NCI-H446 (cell line): ENCODE data around the gene DIPK1A.

Experiments
- DNase-seq, 2 experiments: peaks; one replicate each; lab custom pipeline; 2025; lab: John Stamatoyannopoulos, UW

Gene DIPK1A

GRCh38 chr1:92877792-92878191 lies 83.5 kb downstream of the DIPK1A start:
- DNase-seq = peak; percentile 46 to 89

GRCh38 chr1:92877081-92877711 lies 84.1 kb downstream of the DIPK1A start:
- peak in 1 of 2 experiments; percentile 46 for DNase-seq

- no peak for DNase-seq
Measured at GRCh38 chr1:92876351-92876750, 84.9 kb downstream of the DIPK1A start.

GRCh38 chr1:92874987-92875386 lies 86.3 kb downstream of the DIPK1A start:
- no peak for DNase-seq

- peak; percentile 74 to 94 for DNase-seq
Measured at GRCh38 chr1:92872719-92873118, 88.5 kb downstream of the DIPK1A start.

GRCh38 chr1:92870591-92870990 lies 90.7 kb downstream of the DIPK1A start:
- DNase-seq = no peak

- no peak for DNase-seq
Measured at GRCh38 chr1:92864131-92864530, 97.1 kb downstream of the DIPK1A start.

GRCh38 chr1:92862605-92863004 lies 98.7 kb downstream of the DIPK1A start:
- no peak for DNase-seq

GRCh38 chr1:92859400-92860039 lies 101.7 kb downstream of the DIPK1A start:
- no peak for DNase-seq

- peak; percentile 87 to 91 for DNase-seq
Measured at GRCh38 chr1:92858564-92859399, 102.5 kb downstream of the DIPK1A start.

GRCh38 chr1:92857817-92858216 lies 103.4 kb downstream of the DIPK1A start:
- no peak for DNase-seq

- DNase-seq = no peak
Measured at GRCh38 chr1:92855236-92855635, 106.0 kb downstream of the DIPK1A start.

- no peak for DNase-seq
Measured at GRCh38 chr1:92854101-92854785, 107.0 kb downstream of the DIPK1A start.

GRCh38 chr1:92853299-92853698 lies 108.0 kb downstream of the DIPK1A start:
- no peak for DNase-seq

- DNase-seq = peak in 1 of 2 experiments; percentile 33
Measured at GRCh38 chr1:92851729-92852128, 109.5 kb downstream of the DIPK1A start.

GRCh38 chr1:92850019-92850418 lies 111.2 kb downstream of the DIPK1A start:
- DNase-seq = no peak

GRCh38 chr1:92848201-92848600 lies 113.1 kb downstream of the DIPK1A start:
- DNase-seq = no peak

- DNase-seq = no peak
Measured at GRCh38 chr1:92845908-92846307, 115.4 kb downstream of the DIPK1A start.

- no peak for DNase-seq
Measured at GRCh38 chr1:92844439-92844838, 116.8 kb downstream of the DIPK1A start.

- DNase-seq = no peak
Measured at GRCh38 chr1:92843429-92844352, 117.6 kb downstream of the DIPK1A start.

- no peak for DNase-seq
Measured at GRCh38 chr1:92843046-92843423, 118.2 kb downstream of the DIPK1A start.
